ENCODE results near the gene MYEOV.

The MYEOV gene

DNA sequence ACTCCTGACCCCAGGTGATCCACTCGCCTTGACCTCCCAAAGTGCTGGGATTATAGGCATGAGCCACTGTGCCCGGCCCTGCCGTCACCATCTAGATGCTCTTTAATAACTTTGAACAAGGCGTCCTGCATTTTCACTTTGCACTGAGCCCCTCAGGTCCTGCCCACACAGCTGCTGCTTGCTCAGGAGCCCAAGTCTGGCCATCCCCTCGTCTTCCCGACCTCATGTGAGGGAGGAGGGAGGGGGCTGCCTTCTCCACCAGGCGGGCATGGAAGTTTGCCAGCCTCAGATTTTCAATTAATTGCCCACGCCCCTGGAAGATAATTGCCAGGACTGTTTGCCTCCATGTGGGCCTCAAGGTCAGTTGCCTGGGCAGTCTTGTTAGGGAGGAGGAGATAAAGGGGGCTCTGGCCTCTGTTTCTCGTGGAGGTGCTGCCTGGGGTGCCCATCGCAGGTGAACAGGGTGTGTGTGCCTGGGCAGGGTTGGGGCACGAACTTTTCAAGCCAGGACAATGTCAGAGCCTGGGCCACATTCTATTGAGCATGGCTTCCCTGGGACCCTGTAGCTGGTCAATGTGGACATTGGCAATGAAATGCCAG, 27.9 kb upstream of the MYEOV start:
- DNase-seq (ENCODE audit: low read depth in 2 of 2), result no peak

DNA sequence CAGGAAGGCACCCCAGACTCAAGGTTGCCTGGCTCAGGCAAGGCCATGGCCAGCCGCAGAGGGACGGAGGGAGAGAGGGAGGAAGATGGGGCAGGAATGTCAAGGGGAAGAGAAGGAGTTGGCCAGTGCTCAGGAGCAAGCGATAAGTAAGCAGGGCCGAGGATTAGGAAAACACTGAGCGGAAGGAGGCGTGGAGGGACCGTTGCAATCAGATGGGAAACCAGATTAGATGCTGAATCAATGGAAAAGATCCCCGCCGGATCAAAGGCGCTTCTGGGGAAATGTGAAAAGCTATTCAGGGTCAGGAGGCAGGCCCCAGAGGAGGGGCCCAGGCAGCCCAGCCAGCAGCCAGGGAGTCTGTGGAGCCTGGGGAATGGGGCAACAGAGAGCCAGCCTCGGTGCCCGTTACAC, 26.6 kb upstream of the MYEOV start:
- no peak for DNase-seq (ENCODE audit: low read depth in 2 of 2)

DNA sequence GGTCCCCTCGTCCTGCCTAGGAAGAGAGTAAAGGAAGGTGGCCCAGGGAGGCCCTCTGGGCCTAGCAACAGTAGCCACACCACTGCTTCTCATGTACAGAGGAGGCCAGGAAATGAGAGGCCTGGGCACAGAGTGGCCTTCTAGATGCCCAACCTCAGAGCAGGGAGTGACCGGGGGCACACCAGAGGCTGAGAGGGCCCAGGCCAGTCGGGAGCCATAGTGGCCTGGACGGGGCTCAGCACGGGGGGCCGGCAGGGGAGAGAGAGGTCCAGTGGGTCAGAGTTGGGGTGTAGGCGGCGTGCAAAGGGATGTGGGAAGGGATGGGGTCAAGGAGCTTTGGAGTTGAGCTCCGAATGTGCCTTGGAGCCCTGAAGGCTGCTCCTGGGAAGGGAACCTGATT, 25.0 kb upstream of the MYEOV start:
- DNase-seq (ENCODE audit: low read depth in 2 of 2), result no peak

DNA sequence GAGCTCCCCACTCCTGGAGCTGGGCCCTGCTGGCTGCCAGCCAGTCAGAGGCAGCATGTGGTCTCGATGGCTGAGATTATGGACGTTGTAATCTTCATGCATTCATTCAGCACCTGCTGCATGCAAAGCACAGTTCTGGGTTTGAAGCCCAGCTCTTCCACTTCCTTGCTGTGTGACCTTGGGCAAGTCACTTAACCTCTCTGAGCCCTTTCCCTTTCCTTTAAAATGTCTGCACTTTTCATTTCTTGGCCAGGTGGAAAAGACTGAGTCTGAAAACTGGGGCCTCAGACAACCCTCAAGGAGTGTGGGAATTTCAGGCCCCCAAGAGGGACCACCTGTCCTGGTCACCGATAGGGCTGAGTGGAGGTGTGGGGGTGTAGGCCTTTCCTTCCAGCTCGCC, 24.6 kb upstream of the MYEOV start:
- DNase-seq (ENCODE audit: low read depth in 2 of 2), result no peak

DNA sequence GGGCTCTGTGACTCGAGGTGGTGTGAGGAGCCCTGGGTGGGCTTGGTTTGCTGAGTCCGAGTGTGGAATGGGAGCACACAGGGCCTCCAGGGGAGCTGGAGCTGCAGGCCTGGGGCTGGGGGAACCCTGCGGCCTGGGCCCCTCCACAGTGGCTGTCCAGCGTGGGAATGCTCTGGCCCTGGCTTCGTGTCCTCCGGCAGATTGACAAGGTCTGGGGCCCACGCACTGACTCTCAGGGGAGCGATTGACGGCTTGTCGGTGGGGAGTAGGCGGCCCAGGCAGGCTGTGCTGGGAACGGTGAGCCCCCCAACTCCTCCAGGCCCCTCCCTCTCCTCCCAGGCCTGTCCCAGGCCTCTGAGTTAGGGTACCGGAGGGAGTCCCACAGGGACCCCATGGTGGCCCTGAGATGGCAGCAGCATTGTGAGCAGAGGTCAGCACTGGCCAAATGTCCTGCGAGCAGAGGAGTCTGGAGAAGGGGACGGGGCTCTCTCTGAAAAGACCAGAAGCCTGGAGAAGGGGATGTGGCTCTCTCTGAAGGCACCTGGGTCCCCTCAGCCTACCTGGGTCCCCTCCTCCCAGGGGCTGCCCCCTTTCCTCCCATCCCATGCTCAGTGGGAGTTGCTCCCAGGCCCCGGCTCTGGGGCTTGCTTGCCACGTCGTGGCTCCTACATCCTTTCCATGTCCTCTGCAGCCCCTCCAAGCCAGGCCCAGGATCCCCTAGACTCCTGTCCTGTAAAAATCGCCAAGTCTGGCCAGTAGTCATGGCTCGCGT, 23.8 kb upstream of the MYEOV start:
- DNase-seq (ENCODE audit: low read depth in 2 of 2), result no peak

DNA sequence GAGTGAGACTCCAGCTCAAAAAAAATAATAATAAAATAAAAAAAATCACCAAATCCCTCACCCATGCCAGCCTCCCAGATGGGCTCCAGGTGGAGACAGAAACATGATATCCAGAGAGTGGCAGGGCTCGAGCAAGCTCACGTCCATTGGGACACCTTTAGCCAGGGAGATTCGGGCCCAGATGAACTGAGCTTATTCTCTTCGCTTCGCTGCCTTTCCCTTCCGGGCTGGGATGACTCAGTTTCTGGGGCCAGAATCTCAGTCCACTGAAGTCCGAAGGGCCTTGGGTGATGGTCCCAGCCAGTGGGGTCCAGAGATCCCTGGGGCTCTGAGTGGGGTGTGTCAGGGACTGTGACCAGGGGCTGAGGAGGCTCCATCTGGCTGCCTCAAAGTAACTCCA, 23.0 kb upstream of the MYEOV start:
- no peak for DNase-seq (ENCODE audit: low read depth in 2 of 2)

DNA sequence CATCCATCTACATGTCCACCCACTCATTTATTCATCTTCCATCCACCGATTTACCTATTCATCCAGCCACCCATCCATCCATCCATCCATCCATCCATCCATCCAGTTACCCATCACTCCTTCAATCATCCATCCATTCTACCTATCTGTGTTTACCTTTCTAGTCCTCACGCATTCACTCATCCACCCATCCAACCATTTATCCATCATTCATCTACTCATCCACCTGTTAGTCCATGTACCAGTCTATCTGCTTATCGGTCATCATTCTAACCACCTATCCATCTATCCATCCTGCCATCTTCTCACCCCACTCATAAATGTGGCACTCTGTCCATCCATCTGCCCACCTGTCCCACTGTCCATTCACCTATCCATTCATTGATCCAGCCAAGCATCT, 21.9 kb upstream of the MYEOV start:
- no peak for DNase-seq (ENCODE audit: low read depth in 2 of 2)

DNA sequence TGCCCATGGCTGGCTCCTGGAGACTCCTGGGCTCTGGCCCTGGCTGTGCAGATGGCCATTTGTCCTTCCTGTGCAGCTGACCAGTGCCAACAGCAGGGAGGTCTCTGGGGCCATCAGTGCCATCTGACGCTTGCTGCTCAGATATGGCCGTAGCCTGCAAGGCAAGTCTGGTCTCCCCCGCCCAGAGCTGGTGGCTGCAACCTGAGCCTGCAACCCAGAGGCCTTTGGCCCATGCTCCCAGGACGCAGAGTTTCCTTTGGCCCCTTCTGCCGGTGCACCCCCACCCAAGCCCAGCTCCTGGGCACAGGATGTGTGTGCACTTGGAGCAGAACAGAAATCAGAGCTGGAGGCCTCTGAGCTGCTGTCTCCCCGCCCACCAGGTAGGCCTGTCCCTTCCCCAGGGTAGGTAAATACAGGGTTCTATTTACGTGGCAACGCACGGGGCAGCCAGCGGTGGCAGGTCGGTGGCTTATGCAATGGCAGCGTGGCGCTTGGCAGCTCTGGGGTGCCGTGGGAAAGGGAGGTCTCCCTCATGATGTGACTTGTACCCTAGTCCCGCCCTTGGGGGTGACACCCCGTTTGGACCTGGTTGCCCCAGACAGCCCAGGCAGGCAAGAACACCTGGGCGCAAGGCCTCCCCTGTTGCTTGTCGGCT, 21.0 kb upstream of the MYEOV start:
- no peak for DNase-seq (ENCODE audit: low read depth in 2 of 2)

DNA sequence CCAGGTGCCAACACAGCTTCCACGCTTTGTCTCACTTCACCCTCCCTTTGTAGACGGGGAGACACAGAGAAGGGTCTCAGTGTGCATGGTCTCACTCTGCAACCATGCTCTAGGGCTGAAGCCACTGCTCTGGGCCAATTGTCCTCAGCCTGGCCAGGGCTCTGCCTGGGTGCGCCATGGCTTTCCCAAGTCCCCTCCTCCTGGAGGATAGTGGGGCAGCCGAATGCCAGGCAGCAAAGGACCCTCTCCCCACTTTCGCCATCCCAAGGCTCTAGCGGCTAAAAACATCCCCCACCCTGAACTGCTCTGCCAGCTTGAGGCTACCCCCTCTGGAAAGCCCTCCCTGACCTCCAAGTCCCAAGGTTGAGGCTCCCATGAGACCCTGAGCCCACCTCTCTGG, 20.4 kb upstream of the MYEOV start:
- no peak for DNase-seq (ENCODE audit: low read depth in 2 of 2)

DNA sequence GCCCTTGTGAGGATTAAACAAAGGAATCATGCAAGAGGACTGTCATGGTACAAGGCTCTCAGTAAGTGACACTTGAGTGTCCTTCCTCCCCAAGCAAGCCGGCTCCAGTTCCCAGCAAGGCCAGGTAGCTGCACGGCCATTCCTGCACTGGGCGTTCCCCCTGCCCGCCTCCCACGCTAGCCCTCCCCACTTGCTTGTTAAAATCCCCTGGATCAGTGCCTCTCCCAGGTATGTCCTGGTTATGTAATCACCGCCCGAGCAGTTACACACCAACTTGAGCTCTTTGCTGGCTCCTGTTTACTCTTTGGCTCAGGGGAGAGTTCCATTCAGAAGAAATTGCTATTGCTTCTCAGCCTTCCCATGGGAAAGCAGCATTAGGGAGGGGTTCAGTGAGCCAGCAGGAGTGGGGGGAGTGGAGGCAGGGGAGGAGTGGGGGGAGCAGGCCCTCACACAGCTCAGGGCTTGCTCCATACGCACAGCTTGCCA, 19.4 kb upstream of the MYEOV start:
- no peak for DNase-seq (ENCODE audit: low read depth in 2 of 2)

DNA sequence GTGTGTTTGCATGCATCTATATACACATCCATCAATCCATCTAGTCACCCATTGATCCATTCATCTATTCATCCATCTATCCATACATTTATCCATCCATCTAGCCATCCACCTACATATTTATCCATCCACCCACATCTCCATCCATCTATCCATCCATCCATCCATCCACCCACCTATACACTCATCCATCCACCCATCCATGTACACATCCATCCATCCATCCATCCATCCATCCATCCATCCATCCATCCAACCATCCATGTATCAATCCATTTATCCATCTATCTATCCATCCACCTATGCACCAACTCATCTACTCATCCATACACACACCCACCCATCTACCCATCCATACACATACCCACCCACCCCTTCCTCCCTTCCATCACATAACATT, 18.8 kb upstream of the MYEOV start:
- no peak for DNase-seq (ENCODE audit: low read depth in 2 of 2)

DNA sequence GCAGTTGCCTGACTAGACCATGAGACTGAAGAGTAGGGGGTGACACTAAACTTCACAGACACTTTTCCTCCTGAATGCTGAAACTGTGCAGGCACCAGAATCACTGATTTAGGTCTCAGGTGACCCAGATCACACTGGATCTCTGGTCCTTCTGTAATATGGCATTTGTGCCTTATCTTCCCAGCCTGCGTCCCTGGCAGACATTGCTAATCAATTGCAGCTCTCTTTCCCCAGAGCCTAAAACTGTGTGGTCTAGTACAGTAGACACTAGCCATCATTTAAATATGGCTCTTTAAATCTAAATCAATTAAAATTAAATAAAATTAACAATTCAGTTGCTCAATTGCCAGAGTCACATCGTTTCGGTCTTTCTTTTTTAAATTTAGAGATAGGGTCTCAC, 17.8 kb upstream of the MYEOV start:
- DNase-seq (ENCODE audit: low read depth in 2 of 2), result no peak

DNA sequence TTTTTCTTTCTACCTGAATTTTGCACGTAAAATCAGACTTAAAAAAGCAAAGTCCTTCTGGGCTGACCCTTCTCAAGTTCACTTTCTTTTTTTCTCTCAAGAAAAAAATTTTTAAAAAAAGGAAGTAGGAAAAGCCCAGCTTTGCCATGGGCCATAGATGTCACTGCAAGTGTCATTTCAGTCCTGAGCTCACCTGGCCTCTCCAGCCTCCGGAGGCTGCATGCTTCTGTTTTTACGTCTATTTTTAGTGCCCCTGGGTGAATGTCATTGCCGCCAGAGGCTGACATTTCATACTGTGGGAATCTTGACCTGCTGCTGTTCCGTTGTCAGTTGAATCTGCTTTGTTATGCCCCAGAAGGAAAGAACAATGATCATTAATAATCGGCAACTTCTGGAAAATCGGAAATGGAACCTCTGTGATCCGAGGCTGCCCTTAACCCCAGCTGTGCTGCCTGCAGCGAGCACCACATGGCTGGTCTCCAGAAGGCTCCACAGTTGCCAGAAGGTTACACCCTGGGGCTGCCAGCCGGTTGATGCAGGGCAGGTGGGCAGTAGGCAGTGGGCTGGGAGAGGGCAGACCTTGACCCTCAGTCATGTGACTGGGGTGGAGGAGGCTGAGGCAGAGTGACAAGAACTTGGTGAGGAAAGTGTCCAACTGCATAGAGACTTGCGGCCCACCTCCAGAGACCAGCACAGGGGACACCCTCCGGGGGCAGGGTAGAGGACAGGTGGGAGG, 16.7 kb upstream of the MYEOV start:
- no peak for DNase-seq (ENCODE audit: low read depth in 2 of 2)

DNA sequence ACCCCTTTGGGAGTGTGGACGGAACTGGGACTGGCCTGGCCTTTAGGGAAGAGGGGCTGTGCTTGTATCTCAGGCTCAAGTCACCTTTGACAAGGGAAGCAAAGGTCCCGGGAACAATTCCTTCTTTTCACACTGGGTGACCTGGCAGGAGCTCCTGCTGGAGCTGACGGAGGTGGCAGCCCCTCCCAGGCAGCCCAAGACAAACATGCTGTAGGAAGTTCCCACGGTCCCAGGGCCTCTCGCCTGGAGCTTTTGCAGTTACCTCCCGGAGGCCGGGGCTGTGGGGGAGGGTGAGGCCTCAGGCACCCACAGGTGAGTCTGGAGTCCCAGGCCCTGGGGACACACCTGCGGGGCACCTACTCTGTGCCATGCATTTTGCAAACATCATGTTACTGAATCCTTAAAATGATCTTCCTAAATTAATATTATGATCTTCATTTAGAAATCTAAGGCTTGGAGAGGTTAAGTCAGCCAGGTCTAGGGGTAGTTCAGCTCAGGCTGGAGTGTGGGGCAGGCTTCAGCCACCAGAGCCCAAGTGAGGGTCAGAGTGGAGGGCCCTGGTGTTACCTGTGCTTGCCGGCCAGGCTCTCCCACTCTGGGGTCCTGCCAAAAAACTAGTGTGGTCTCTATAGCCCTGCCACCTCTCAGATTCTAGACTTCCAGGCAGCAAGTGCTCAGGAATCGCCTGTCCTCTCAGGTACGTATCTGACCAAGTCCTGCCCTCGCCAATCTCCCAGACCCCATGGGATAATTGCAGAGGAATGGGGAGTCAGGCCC, 15.7 kb upstream of the MYEOV start:
- DNase-seq (ENCODE audit: low read depth in 2 of 2), result no peak

DNA sequence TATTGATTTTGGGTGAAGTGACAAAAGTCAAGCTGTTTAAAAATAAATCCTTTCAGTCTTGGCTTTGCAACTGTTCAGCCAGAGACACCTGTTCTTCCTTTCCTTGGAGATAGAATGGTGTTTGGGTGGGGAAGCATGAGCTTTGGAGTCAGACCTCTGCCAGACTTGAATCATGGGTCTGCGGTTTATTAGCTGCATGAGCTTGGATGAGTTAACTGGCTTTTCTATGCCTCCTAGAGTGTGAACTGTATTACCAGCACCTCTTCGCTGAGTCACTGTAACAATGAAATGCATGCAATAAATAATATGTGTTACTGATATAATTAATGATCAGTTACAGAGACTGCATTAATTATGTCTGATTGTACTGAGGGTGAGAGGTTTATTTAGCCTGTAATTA, 13.5 kb upstream of the MYEOV start:
- no peak for DNase-seq (ENCODE audit: low read depth in 2 of 2)

DNA sequence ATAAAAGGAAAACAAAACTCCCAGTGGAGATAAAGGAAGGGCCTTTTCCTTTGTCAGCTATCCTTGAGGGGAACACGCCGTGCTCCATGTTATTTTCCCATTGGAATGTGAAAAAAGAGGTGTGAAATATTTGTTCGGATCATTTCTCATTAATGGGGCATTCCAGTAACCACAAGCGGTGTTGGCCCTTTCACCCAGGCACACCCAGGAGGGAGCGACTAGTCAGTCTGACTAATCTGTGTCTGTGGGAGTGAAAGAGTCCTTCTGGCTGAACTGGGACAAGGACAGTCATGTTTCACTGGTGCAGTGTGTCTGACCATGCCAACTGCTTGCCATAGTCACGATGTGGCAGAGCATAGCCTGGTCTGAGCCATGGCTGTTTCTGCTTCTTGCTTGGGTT, 13.0 kb upstream of the MYEOV start:
- no peak for DNase-seq (ENCODE audit: low read depth in 2 of 2)

DNA sequence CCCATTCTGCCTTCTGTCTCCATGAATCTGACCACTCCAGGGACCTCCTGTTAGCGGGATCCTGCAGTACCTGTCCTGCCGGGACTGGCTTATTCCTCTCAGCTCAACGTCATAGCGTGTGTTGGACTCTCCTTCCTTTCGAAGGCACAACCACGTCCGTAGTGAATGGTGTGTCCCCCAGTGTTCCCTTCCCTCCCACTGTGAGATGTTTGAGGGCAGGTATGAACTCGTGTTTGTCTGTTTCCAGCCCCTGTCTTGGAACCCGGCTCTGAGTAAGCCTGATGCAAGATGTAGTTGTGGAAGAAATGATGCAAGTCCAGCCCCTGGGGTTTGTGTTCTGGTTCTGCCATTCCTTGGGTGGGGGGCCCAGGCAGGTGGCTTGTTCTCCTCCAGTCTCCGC, 10.5 kb upstream of the MYEOV start:
- DNase-seq (ENCODE audit: low read depth in 2 of 2), result no peak

DNA sequence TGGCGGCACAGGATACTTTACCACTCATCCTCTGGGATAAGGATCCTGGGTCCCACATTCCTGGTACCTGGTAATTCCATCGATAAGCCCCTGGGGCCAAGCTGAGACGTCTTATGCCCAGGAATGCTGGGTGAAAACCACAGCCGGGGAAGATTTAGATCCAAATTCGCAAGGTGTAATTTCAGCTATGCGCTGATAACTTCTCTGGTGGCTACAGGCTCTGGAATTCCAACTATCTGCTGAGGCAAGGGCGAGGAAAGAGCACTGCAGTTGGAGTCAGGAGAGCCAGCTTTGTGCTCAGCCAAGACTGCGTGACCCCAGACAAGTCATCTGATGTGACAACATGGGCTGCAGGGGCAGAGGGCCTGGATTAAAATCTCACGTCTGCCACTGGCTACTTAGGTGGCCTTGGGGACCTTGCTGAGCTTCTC, 9.9 kb upstream of the MYEOV start:
- no peak for DNase-seq (ENCODE audit: low read depth in 2 of 2)

DNA sequence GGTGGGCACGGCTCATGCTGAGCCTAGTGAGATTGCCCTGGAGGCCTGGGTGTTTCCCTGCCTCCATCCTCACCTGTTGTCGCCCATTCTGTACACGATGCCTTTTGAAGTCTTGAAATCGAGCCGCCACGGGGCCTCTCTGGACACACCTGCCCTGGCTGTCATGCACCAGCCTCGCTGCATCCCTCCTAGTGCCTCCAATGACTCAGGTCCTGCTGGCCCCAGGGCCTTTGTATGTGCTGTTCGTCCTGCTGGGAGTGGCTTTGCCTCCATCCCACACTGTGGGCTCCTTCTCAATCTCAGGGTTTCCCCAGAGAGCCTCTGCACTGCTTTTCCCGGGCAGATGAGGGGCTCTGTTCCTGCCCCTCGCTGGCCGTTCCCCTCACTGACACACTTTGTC, 8.9 kb upstream of the MYEOV start:
- no peak for DNase-seq (ENCODE audit: low read depth in 2 of 2)

DNA sequence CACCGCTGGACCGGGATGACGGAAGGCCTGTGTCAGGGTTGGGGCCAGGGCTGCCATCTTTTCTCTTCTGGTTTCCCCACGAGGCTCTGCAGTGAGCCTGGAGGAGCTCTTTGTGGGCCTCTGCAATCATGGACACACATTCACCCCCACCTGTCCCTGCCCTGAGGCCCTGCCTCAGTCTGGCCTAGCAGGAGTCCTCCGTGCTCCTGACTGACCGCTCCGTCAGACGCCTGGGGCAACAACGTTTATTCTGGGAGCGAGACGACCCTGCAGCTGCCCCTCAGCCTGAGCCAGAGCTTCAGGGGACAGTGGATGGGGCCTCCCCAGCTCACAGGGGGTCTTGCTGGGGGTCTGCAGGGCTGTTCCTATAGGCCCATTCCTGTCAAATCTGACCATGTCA, 8.2 kb upstream of the MYEOV start:
- DNase-seq (ENCODE audit: low read depth in 2 of 2), result no peak

All from stimulated activated CD8-positive, alpha-beta memory T cell treated with anti-CD3 and anti-CD28 coated beads, Interleukin-7, amount 100 ng/mL, for 4 hours (primary cell).